Ovary (tissue), 9 donors: Measurements from ENCODE around the gene TSEN15. TPM values are rescaled to one million over a fixed set of nuclear protein-coding genes. Genes with fewer than 3 reads are reported as not detected.

Source experiments
- DNase-seq, 5 donors: peaks; one replicate each; pipeline ENCODE4 v3.0.0-alpha.2; 2019 to 2020
- H3K27ac ChIP-seq, 2 donors: fragments of 200-600 bp; one replicate each; pipeline versions ENCODE4 v1.5.1 to v1.8.0; 2019 to 2022
- H3K27me3 ChIP-seq: fragments of 200-600 bp; one replicate; pipeline ENCODE4 v1.8.0; 2022
- H3K36me3 ChIP-seq: fragments of 200-600 bp; sonication (generic); one replicate; pipeline ENCODE4 v1.5.1; 2019
- H3K4me1 ChIP-seq: one replicate; pipeline ENCODE4 v1.8.1; 2013; ENCODE audit warnings: mild to moderate bottlenecking, moderate library complexity; ENCODE audit not compliant: insufficient read depth
- H3K4me3 ChIP-seq: fragments of 200-600 bp; sonication (generic); one replicate; pipeline ENCODE4 v1.5.1; 2017
- H3K9me3 ChIP-seq, 2 donors: fragments of 200-600 bp in 1 of 2; sonication (generic) in 1 of 2; one replicate each; pipeline versions ENCODE4 v1.5.1 to v1.8.1; 2013 to 2019; ENCODE audit warnings: mild to moderate bottlenecking in 1 of 2, moderate library complexity in 1 of 2
- CTCF ChIP-seq, 3 donors: fragments of 450-650 bp in 2 of 3; fragments of 200-600 bp in 1 of 3; IDR thresholded peaks; one replicate each; pipeline versions ENCODE4 v1.5.1 to v1.8.0; 2016 to 2022; ENCODE audit warnings: antibody characterized with exemption in 3 of 3, mild to moderate bottlenecking in 1 of 3
- EP300 ChIP-seq: sonication (generic); formaldehyde crosslinking; IDR thresholded peaks from one replicate; pipeline ENCODE4 v1.6.1; 2017; ENCODE audit warnings: antibody characterized with exemption
- POLR2A ChIP-seq: fragments of 450-650 bp; IDR thresholded peaks from one replicate; pipeline ENCODE4 v1.6.1; 2017; ENCODE audit warnings: antibody characterized with exemption, mild to moderate bottlenecking, moderate library complexity
- WGBS, 3 donors: extraction: QIAGEN DNeasy Blood & Tissue Kit in 1 of 3; methylation state at CpG; one replicate each; pipeline versions ENCODE4 v1.1.5 to v1.1.7; 2013 to 2017; 5-methylcytosine and 5-hydroxymethylcytosine counted together
- intact Hi-C, 4 donors: fragments of 100-400 bp; cut with DNase I; formaldehyde crosslinking; loops; one replicate each; pipeline versions ENCODE4 v1.11.0 to v1.15.1; 2022 to 2023
- polyA plus RNA-seq, 2 donors: library from polyadenylated mRNA; stranded (reverse); fragments of 200-250 nt in 1 of 2; fragments of 350-450 nt in 1 of 2; fragmentation: Illumina TruSeq in 1 of 2; extraction: RNeasy Lipid Tissue Mini Kit (QIAGEN cat#74804) in 1 of 2; gene quantifications; one replicate each; pipeline ENCODE4 v1.2.3, GENCODE V29; 2013 to 2014
- total RNA-seq, 7 donors: library from RNA; depleted of rRNA in 2 of 7; stranded (reverse); fragments of >200 nt in 2 of 7; fragmentation: NEBNext Ultra II Directional in 3 of 7; extraction: Animal tissue kit (Norgen Biotek cat#: 25700) in 3 of 7; gene quantifications; one replicate each; pipeline versions ENCODE4 v1.1.0 to v1.2.4, GENCODE V29; 2016 to 2023
- donor health status: DM: no; HTN: no; CAD: no; lungs with moderate emphysema.
- donor health status: DM: no; HTN: no; CAD: no.
- donor health status: Bipolar disorder and iron deficiency.
- donor health status: DM: yes; HTN: yes; CAD: no.
- donor health status: DM: no; HTN: no; CAD: no.
- donor health status: DM: yes; HTN: yes; CAD: no.

The TSEN15 gene
- total and polyA plus RNA-seq, 9 donors: 12.7 to 54.1 (median 18.2) TPM

- no peak for DNase-seq
- no peak overlapping the region for H3K27ac ChIP-seq
- no peak for TF ChIP-seq POLR2A
- TF ChIP-seq EP300: no peak
- no peak for TF ChIP-seq CTCF (IDR thresholded peaks at IDR 0.05)
- no peaks in the 10 kb centered on the region for H3K36me3 ChIP-seq
- H3K9me3 ChIP-seq: no peaks in the 10 kb centered on the region
- no peaks in the 10 kb centered on the region for H3K27me3 ChIP-seq
- H3K4me3 ChIP-seq: no peak overlapping the region
- 73 to 86% (median 78%) methylated on average over 6 of the region's 6 CpGs for whole genome bisulfite sequencing, 3 donors
- H3K4me1 ChIP-seq: peaks cover 2% of the 10 kb centered on the region
- intact Hi-C loops: no loop called here
These were observed 23.5 kb upstream of the TSEN15 start for GRCh38 chr1:184027826-184028695.

DNA sequence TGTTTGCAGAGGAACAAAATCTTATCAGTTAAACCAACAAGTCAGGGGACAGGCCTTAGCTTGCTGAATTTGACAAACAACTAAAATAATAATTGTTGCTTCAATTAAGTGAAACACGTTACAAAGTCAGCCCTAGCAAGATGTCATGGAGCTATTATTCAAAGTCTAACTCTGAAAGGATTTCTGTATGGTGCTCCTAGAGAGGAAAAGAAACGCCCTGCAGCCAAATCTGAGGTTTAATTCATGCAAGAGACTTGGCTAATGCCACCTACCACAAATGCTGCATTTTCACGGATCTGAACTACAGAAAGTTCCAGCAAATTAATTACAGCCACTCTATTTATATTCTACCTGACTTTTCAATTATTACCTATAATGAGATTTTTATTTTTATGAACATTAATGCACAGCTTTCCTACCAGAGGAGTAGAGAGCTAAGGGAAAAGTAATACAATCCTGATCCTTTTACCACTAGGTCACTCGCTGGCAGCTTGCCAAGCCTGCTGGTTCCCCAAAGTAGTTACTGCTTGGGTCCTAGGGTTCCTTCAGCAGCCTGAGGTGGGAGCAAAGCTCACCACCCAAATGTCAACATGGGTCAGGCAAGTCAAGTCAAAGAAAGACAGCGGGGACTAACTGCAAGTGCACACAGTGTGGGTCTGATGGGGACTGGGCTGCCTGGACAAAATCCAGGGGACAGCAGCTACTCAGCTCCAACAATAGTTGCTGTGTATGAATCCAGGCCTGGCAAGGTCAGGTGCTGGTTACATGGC, 22.5 kb upstream of the TSEN15 start:
- no peaks in the 10 kb centered on the region for H3K4me1 ChIP-seq
- intact Hi-C loops: no loop called here
- no peak overlapping the region for H3K4me3 ChIP-seq
- 78 to 84% (median 78%) methylated on average over 5 of the region's 5 CpGs for whole genome bisulfite sequencing, 3 donors
- H3K27me3 ChIP-seq: no peaks in the 10 kb centered on the region
- no peak for TF ChIP-seq EP300
- TF ChIP-seq CTCF (IDR thresholded peaks at IDR 0.05): no peak
- no peak for TF ChIP-seq POLR2A
- no peaks in the 10 kb centered on the region for H3K36me3 ChIP-seq
- H3K9me3 ChIP-seq: no peaks in the 10 kb centered on the region
- H3K27ac ChIP-seq: no peak overlapping the region
- DNase-seq: peak in 1 of 5 donors; percentile 26

GRCh38 chr1:184030433-184031091, 21.0 kb upstream of the TSEN15 start:
- no peaks in the 10 kb centered on the region for H3K9me3 ChIP-seq
- H3K36me3 ChIP-seq: no peaks in the 10 kb centered on the region
- H3K27ac ChIP-seq: no peak overlapping the region
- intact Hi-C loops: no loop called here
- H3K27me3 ChIP-seq: no peaks in the 10 kb centered on the region
- TF ChIP-seq POLR2A (no peak), CTCF (IDR thresholded peaks at IDR 0.05) (no peak), EP300 (no peak)
- DNase-seq: no peak
- no peak overlapping the region for H3K4me3 ChIP-seq
- WGBS, 3 donors: 64 to 73% (median 72%) methylated on average over 2 of the region's 2 CpGs
- no peaks in the 10 kb centered on the region for H3K4me1 ChIP-seq

DNA sequence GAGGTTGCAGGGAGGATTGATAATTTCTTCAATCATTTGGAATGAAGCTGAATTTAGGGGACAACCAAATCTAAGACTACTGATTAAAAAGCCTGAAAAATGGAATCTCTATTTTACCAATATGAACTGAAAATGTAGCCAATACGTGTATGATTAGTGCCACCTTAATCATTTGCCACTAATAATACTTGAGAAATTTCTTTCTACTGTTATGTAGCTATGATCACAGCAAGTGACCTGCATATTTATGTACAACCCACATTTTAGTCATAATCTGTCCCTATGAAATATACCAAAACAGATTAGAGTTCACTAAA, 20.5 kb upstream of the TSEN15 start:
- no peak for DNase-seq
- intact Hi-C loops: no loop called here
- Histone ChIP-seq H3K36me3 (no peaks in the 10 kb centered on the region), H3K9me3 (no peaks in the 10 kb centered on the region), H3K27ac (no peak overlapping the region), H3K4me1 (no peaks in the 10 kb centered on the region), H3K27me3 (no peaks in the 10 kb centered on the region), H3K4me3 (no peak overlapping the region)
- TF ChIP-seq POLR2A: no peak
- no peak for TF ChIP-seq EP300
- TF ChIP-seq CTCF (IDR thresholded peaks at IDR 0.05): no peak
- WGBS, 3 donors: 86 to 100% (median 93%) methylated on average over 1 of the region's 1 CpG
